Caco-2 (cell line): ENCODE measurements around the gene LCN12. TPM values are rescaled to one million over a fixed set of nuclear protein-coding genes. Genes with fewer than 3 reads are reported as not detected.

Experiments used
- BruUV-seq: library from RNA; stranded (reverse); fragments of 400-500 nt; replicated peaks from 2 replicates; lab custom pipeline; 2021; lab: Mats Ljungman, UMichigan
- CTCF ChIA-PET: fragments of 300-600 bp; sonication (Branson Sonifier 250); formaldehyde crosslinking; loops from one replicate; lab custom pipeline; 2022; ENCODE audit warnings: antibody characterized with exemption; lab: Charles Lee
- POLR2A ChIA-PET: fragments of 300-600 bp; sonication (Branson Sonifier 250); formaldehyde crosslinking; loops from one replicate; lab custom pipeline; 2022; ENCODE audit warnings: antibody characterized with exemption; lab: Charles Lee
- DNase-seq, 2 experiments: peaks; one replicate each; pipeline versions ENCODE4 v3.0.0 to v3.0.0-alpha.2; 2020 to 2022
- H3K27me3 ChIP-seq: replicated peaks from 2 replicates; pipeline ENCODE4 v1.6.0; 2011; ENCODE audit warnings: low read length; ENCODE audit not compliant: control insufficient read depth, insufficient read depth
- H3K36me3 ChIP-seq: 2 replicates; pipeline ENCODE4 v1.5.1; 2011; ENCODE audit warnings: low read length; ENCODE audit not compliant: control insufficient read depth, insufficient read depth
- H3K4me1 ChIP-seq: fragments of 250-450 bp; sonication (Bioruptor Pico); 2 replicates; pipeline ENCODE4 v1.5.1; 2020; ENCODE audit warnings: mild to moderate bottlenecking
- H3K4me3 ChIP-seq: 2 replicates; pipeline ENCODE4 v1.5.1; 2011; ENCODE audit warnings: low read depth, mild to moderate bottlenecking, control low read depth, low read length
- H3K9me3 ChIP-seq: fragments of 250-450 bp; sonication (Bioruptor Pico); 2 replicates; pipeline ENCODE4 v1.5.1; 2020; ENCODE audit warnings: mild to moderate bottlenecking, moderate library complexity
- H3K27ac Mint-ChIP-seq: one replicate; pipeline ENCODE4 v1.8.0; 2022; ENCODE audit warnings: mixed read lengths; ENCODE audit not compliant: unreplicated experiment
- H3K27me3 Mint-ChIP-seq: one replicate; pipeline ENCODE4 v1.8.0; 2022; ENCODE audit warnings: mixed read lengths; ENCODE audit not compliant: insufficient read depth, unreplicated experiment
- H3K36me3 Mint-ChIP-seq: one replicate; pipeline ENCODE4 v1.8.0; 2022; ENCODE audit warnings: mild to moderate bottlenecking, mixed read lengths; ENCODE audit not compliant: insufficient read depth, unreplicated experiment
- H3K4me1 Mint-ChIP-seq: one replicate; pipeline ENCODE4 v1.8.0; 2022; ENCODE audit warnings: low read depth, mixed read lengths; ENCODE audit not compliant: unreplicated experiment
- H3K4me3 Mint-ChIP-seq: one replicate; pipeline ENCODE4 v1.8.0; 2022; ENCODE audit warnings: mild to moderate bottlenecking, moderate library complexity, mixed read lengths; ENCODE audit not compliant: unreplicated experiment
- H3K9me3 Mint-ChIP-seq: one replicate; pipeline ENCODE4 v1.8.0; 2022; ENCODE audit warnings: mixed read lengths; ENCODE audit not compliant: unreplicated experiment
- CTCF ChIP-seq, 2 experiments: fragments of 200-600 bp in 1 of 2; IDR thresholded peaks; 1 replicate in 1 of 2; 2 replicates in 1 of 2; pipeline versions ENCODE4 v1.5.1 to v1.8.0; 2011 to 2022; ENCODE audit warnings: antibody characterized with exemption in 1 of 2, control low read depth in 1 of 2, inconsistent platforms in 1 of 2, low read depth in 1 of 2, low read length in 1 of 2, mild to moderate bottlenecking in 1 of 2, moderate library complexity in 1 of 2; ENCODE audit not compliant: insufficient read depth in 1 of 2, severe bottlenecking in 1 of 2, unreplicated experiment in 1 of 2
- intact Hi-C: fragments of 100-400 bp; cut with micrococcal nuclease; formaldehyde crosslinking; loops from one replicate; pipeline ENCODE4 v1.10.0; 2022; ENCODE audit not compliant: unreplicated experiment
- total RNA-seq: library from RNA; stranded (reverse); gene quantifications from 2 replicates; pipeline ENCODE4 v1.2.3, GENCODE V29; 2022

LCN12 gene
- total RNA-seq, 1 experiment from 2014 or later = 20.0 TPM

GRCh38 chr9:136962163-136962562 lies 10.1 kb downstream of the LCN12 start:
- H3K9me3 Mint-ChIP-seq = peaks cover under 1% of the 10 kb centered on the region
- H3K27me3 Mint-ChIP-seq = no peaks in the 10 kb centered on the region
- H3K4me1 Mint-ChIP-seq = no peaks in the 10 kb centered on the region

GRCh38 chr9:136962701-136963248 lies 10.7 kb downstream of the LCN12 start:
- POLR2A ChIA-PET = no interaction called here
- no TSS peak for BruUV-seq
- Mint-ChIP-seq H3K27ac (peak overlapping the region; percentile 15), H3K4me3 (no peak overlapping the region), H3K9me3 (no peaks in the 10 kb centered on the region), H3K27me3 (no peaks in the 10 kb centered on the region), H3K4me1 (no peaks in the 10 kb centered on the region), H3K36me3 (peaks cover 11% of the 10 kb centered on the region)
- Histone ChIP-seq H3K27me3 (no peaks in the 10 kb centered on the region), H3K4me1 (peaks cover 18% of the 10 kb centered on the region), H3K36me3 (no peaks in the 10 kb centered on the region), H3K9me3 (no peaks in the 10 kb centered on the region), H3K4me3 (no peak overlapping the region)
- CTCF ChIA-PET = no interaction called here
- DNase-seq = no peak
- no peak for TF ChIP-seq CTCF (IDR thresholded peaks at IDR 0.05; ENCODE audit: insufficient read depth in 1 of 2, low read depth in 1 of 2, low read length in 1 of 2, severe bottlenecking in 1 of 2, unreplicated experiment in 1 of 2)
- intact Hi-C loops = no loop called here

More at GRCh38 chr9:136962163-136962562, 10.1 kb downstream of the LCN12 start:
- POLR2A ChIA-PET = no interaction called here
- Histone ChIP-seq H3K36me3 (no peaks in the 10 kb centered on the region), H3K27me3 (no peaks in the 10 kb centered on the region), H3K4me3 (no peak overlapping the region), H3K4me1 (peaks cover 18% of the 10 kb centered on the region), H3K9me3 (no peaks in the 10 kb centered on the region)
- no TSS peak for BruUV-seq
- no peak for TF ChIP-seq CTCF (IDR thresholded peaks at IDR 0.05; ENCODE audit: insufficient read depth in 1 of 2, low read depth in 1 of 2, low read length in 1 of 2, severe bottlenecking in 1 of 2, unreplicated experiment in 1 of 2)
- DNase-seq = no peak
- CTCF ChIA-PET = no interaction called here
- Mint-ChIP-seq H3K27ac (no peak overlapping the region), H3K36me3 (peaks cover 11% of the 10 kb centered on the region), H3K4me3 (no peak overlapping the region)
- intact Hi-C loops = no loop called here

- no peak for TF ChIP-seq CTCF (IDR thresholded peaks at IDR 0.05; ENCODE audit: insufficient read depth in 1 of 2, low read depth in 1 of 2, low read length in 1 of 2, severe bottlenecking in 1 of 2, unreplicated experiment in 1 of 2)
- Histone ChIP-seq H3K9me3 (no peaks in the 10 kb centered on the region), H3K36me3 (no peaks in the 10 kb centered on the region), H3K4me3 (no peak overlapping the region), H3K4me1 (peaks cover 18% of the 10 kb centered on the region), H3K27me3 (no peaks in the 10 kb centered on the region)
- Mint-ChIP-seq H3K27me3 (no peaks in the 10 kb centered on the region), H3K4me1 (no peaks in the 10 kb centered on the region), H3K4me3 (no peak overlapping the region), H3K36me3 (peaks cover 11% of the 10 kb centered on the region), H3K27ac (peak overlapping the region; percentile 15), H3K9me3 (no peaks in the 10 kb centered on the region)
- intact Hi-C loops = no loop called here
- POLR2A ChIA-PET = no interaction called here
- CTCF ChIA-PET = no interaction called here
- BruUV-seq = no TSS peak
- DNase-seq = no peak
Measured at GRCh38 chr9:136963341-136963740, 11.3 kb downstream of the LCN12 start.
